Measurements from ENCODE around the gene SERAC1. TPM values are rescaled to one million over a fixed set of nuclear protein-coding genes. Genes with fewer than 3 reads are reported as not detected.

SERAC1 gene
- total RNA-seq, 3 donors from 2014 or later, result 1.8 to 2.5 (median 2.3) TPM

GRCh38 chr6:158122048-158122447 lies 46.0 kb downstream of the SERAC1 start:
- Mint-ChIP-seq H3K9me3 (no peaks in the 10 kb centered on the region), H3K36me3 (ENCODE audit: insufficient read depth) (peaks cover 33% of the 10 kb centered on the region), H3K27me3 (ENCODE audit: low read depth) (no peaks in the 10 kb centered on the region), H3K4me3 (no peak overlapping the region), H3K4me1 (ENCODE audit: low read depth) (no peaks in the 10 kb centered on the region)
- DNase-seq, result no peak
- no peak for ATAC-seq

- H3K36me3 Mint-ChIP-seq (ENCODE audit: insufficient read depth), result peaks cover 33% of the 10 kb centered on the region
- no peaks in the 10 kb centered on the region for H3K9me3 Mint-ChIP-seq
- no peak for DNase-seq
- no peak for ATAC-seq
- H3K27me3 Mint-ChIP-seq (ENCODE audit: low read depth), result no peaks in the 10 kb centered on the region
- H3K4me1 Mint-ChIP-seq (ENCODE audit: low read depth), result no peaks in the 10 kb centered on the region
- H3K4me3 Mint-ChIP-seq, result no peak overlapping the region
Observed at GRCh38 chr6:158121335-158121734, 46.7 kb downstream of the SERAC1 start.

- no peak for ATAC-seq
- no peaks in the 10 kb centered on the region for H3K27me3 Mint-ChIP-seq (ENCODE audit: low read depth)
- H3K4me3 Mint-ChIP-seq, result no peak overlapping the region
- H3K4me1 Mint-ChIP-seq (ENCODE audit: low read depth), result no peaks in the 10 kb centered on the region
- H3K36me3 Mint-ChIP-seq (ENCODE audit: insufficient read depth), result peaks cover 29% of the 10 kb centered on the region
- DNase-seq, result no peak
- H3K9me3 Mint-ChIP-seq, result no peaks in the 10 kb centered on the region
Observed at GRCh38 chr6:158118886-158119285, 49.2 kb downstream of the SERAC1 start.

GRCh38 chr6:158115508-158115907 lies 52.6 kb downstream of the SERAC1 start:
- ATAC-seq (no peak), DNase-seq (no peak)
- no peaks in the 10 kb centered on the region for H3K4me1 Mint-ChIP-seq (ENCODE audit: low read depth)
- no peaks in the 10 kb centered on the region for H3K27me3 Mint-ChIP-seq (ENCODE audit: low read depth)
- no peaks in the 10 kb centered on the region for H3K9me3 Mint-ChIP-seq
- peaks cover 15% of the 10 kb centered on the region for H3K36me3 Mint-ChIP-seq (ENCODE audit: insufficient read depth)
- no peak overlapping the region for H3K4me3 Mint-ChIP-seq

- H3K9me3 Mint-ChIP-seq, result no peaks in the 10 kb centered on the region
Observed at GRCh38 chr6:158115102-158115501, 53.0 kb downstream of the SERAC1 start.

GRCh38 chr6:158113802-158114201 lies 54.3 kb downstream of the SERAC1 start:
- Mint-ChIP-seq H3K4me3 (no peak overlapping the region), H3K27me3 (ENCODE audit: low read depth) (no peaks in the 10 kb centered on the region), H3K36me3 (ENCODE audit: insufficient read depth) (peaks cover 20% of the 10 kb centered on the region), H3K9me3 (no peaks in the 10 kb centered on the region), H3K4me1 (ENCODE audit: low read depth) (no peaks in the 10 kb centered on the region)
- no peak for DNase-seq
- ATAC-seq, result no peak

More at GRCh38 chr6:158115102-158115501, 53.0 kb downstream of the SERAC1 start:
- Mint-ChIP-seq H3K27me3 (ENCODE audit: low read depth) (no peaks in the 10 kb centered on the region), H3K4me1 (ENCODE audit: low read depth) (no peaks in the 10 kb centered on the region), H3K4me3 (no peak overlapping the region), H3K36me3 (ENCODE audit: insufficient read depth) (peaks cover 12% of the 10 kb centered on the region)
- DNase-seq (no peak), ATAC-seq (no peak)

GRCh38 chr6:158111987-158112386 lies 56.1 kb downstream of the SERAC1 start:
- H3K27me3 Mint-ChIP-seq (ENCODE audit: low read depth), result no peaks in the 10 kb centered on the region
- no peak overlapping the region for H3K4me3 Mint-ChIP-seq
- no peaks in the 10 kb centered on the region for H3K9me3 Mint-ChIP-seq
- ATAC-seq (no peak), DNase-seq (no peak)
- no peaks in the 10 kb centered on the region for H3K4me1 Mint-ChIP-seq (ENCODE audit: low read depth)
- H3K36me3 Mint-ChIP-seq (ENCODE audit: insufficient read depth), result peaks cover 13% of the 10 kb centered on the region

GRCh38 chr6:158110986-158111385 lies 57.1 kb downstream of the SERAC1 start:
- peaks cover 13% of the 10 kb centered on the region for H3K36me3 Mint-ChIP-seq (ENCODE audit: insufficient read depth)
- no peaks in the 10 kb centered on the region for H3K4me1 Mint-ChIP-seq (ENCODE audit: low read depth)
- ATAC-seq (no peak), DNase-seq (no peak)
- no peaks in the 10 kb centered on the region for H3K27me3 Mint-ChIP-seq (ENCODE audit: low read depth)
- no peak overlapping the region for H3K4me3 Mint-ChIP-seq
- H3K9me3 Mint-ChIP-seq, result no peaks in the 10 kb centered on the region

DNA sequence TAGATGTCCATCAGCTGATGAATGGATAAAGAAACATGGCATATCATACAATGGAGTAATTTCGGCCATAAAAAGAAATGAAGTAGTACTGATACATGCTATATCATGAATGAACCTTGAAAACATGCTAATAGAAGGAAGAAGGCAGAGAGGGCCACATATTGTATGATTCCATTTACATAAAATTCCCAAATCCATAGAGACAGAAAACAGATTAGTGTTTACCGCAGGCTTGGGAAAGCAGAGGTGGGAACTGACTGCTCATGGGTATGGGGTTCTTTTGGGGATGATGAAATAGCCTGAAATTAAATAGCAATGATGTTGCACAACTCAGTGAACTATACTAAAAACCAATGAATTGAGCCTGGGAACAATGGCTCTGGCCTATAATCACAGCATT lies 58.3 kb downstream of the SERAC1 start:
- Mint-ChIP-seq H3K36me3 (ENCODE audit: insufficient read depth) (peaks cover 13% of the 10 kb centered on the region), H3K27me3 (ENCODE audit: low read depth) (no peaks in the 10 kb centered on the region), H3K4me1 (ENCODE audit: low read depth) (no peaks in the 10 kb centered on the region), H3K4me3 (no peak overlapping the region), H3K9me3 (no peaks in the 10 kb centered on the region)
- DNase-seq (no peak), ATAC-seq (no peak)

DNA sequence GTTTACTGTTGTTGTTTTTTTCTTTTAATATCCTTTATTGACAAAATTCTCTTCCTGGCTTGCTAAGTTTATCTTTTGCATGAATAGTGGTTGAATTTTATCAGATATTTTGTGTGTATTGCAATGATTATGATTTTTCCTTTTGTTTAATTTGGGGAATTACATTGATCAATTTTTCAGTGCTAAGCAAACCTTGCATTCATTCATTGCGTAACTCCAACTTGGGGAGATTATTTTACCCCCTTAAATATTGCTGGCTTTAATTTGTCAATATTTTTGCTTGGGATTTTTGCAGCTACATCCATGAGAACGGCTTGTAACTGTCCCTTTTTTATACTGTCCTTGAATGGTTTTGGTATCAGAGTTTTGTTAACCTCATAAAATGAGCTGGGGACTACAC lies 63.4 kb downstream of the SERAC1 start:
- ATAC-seq (no peak), DNase-seq (no peak)
- H3K9me3 Mint-ChIP-seq, result no peaks in the 10 kb centered on the region
- H3K36me3 Mint-ChIP-seq (ENCODE audit: insufficient read depth), result peaks cover 8% of the 10 kb centered on the region
- H3K4me1 Mint-ChIP-seq (ENCODE audit: low read depth), result no peaks in the 10 kb centered on the region
- no peaks in the 10 kb centered on the region for H3K27me3 Mint-ChIP-seq (ENCODE audit: low read depth)
- H3K4me3 Mint-ChIP-seq, result no peak overlapping the region

DNA sequence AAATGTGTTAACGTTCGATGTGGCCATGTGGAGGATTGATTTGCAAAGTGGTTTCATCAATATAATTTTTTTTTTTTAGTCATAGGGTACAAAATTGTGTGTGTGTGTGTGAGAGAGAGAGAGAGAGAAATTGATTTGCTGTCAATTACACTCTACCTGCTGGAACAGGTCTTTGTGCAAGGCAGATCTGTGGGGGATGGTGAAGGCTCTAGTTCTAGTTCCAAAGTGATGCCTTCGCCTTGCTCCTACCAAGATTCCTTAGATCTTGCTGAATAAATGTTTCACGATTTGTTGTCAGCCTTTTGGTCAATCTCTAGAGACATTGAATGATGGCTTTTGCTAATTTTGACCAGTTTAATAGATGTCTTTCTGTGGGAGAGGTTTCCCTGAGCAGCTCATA lies 64.8 kb downstream of the SERAC1 start:
- no peak for DNase-seq
- no peak for ATAC-seq

DNA sequence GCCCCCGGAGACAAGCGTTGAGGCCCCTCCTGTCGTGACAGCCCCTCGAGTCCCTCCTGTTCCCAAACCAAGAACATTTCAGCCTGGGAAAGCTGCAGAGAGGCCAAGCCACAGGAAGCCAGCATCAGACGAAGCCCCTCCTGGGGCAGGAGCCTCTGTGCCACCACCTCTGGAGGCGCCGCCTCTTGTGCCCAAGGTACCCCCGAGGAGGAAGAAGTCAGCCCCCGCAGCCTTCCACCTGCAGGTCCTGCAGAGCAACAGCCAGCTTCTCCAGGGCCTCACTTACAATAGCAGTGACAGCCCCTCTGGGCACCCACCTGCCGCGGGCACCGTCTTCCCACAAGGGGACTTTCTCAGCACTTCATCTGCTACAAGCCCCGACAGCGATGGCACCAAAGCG lies 72.4 kb downstream of the SERAC1 start:
- Mint-ChIP-seq H3K36me3 (ENCODE audit: insufficient read depth) (peaks cover 38% of the 10 kb centered on the region), H3K9me3 (no peaks in the 10 kb centered on the region), H3K27me3 (ENCODE audit: low read depth) (no peaks in the 10 kb centered on the region), H3K4me1 (ENCODE audit: low read depth) (no peaks in the 10 kb centered on the region), H3K4me3 (no peak overlapping the region)
- DNase-seq (no peak), ATAC-seq (no peak)

More for the DNA sequence above, 64.8 kb downstream of the SERAC1 start:
- Mint-ChIP-seq H3K4me3 (no peak overlapping the region), H3K27me3 (ENCODE audit: low read depth) (no peaks in the 10 kb centered on the region), H3K36me3 (ENCODE audit: insufficient read depth) (peaks cover 6% of the 10 kb centered on the region), H3K4me1 (ENCODE audit: low read depth) (no peaks in the 10 kb centered on the region), H3K9me3 (no peaks in the 10 kb centered on the region)

GRCh38 chr6:158095031-158095430 lies 73.0 kb downstream of the SERAC1 start:
- H3K36me3 Mint-ChIP-seq (ENCODE audit: insufficient read depth), result peaks cover 41% of the 10 kb centered on the region
- no peak overlapping the region for H3K4me3 Mint-ChIP-seq
- H3K4me1 Mint-ChIP-seq (ENCODE audit: low read depth), result no peaks in the 10 kb centered on the region
- DNase-seq (no peak), ATAC-seq (no peak)
- no peaks in the 10 kb centered on the region for H3K9me3 Mint-ChIP-seq
- no peaks in the 10 kb centered on the region for H3K27me3 Mint-ChIP-seq (ENCODE audit: low read depth)

DNA sequence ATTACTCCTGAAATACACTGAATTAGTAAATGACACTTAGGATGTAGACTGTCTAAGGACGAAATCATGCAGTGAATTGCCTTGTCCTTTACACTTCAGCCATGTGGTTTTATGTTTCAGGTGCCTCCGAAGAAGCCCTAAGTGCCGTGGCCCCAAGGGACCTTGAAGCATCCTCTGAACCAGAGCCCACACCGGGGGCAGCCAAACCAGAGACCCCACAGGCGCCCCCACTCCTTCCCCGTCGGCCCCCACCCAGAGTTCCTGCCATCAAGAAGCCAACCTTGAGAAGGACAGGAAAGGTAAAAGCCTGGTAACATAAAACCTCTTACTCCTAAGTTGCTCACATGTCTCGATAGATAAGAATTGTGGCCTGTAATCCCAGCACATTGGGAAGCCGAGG lies 75.3 kb downstream of the SERAC1 start:
- H3K27me3 Mint-ChIP-seq (ENCODE audit: low read depth), result no peaks in the 10 kb centered on the region
- ATAC-seq, result no peak
- no peak overlapping the region for H3K4me3 Mint-ChIP-seq
- H3K9me3 Mint-ChIP-seq, result no peaks in the 10 kb centered on the region
- peaks cover 48% of the 10 kb centered on the region for H3K36me3 Mint-ChIP-seq (ENCODE audit: insufficient read depth)
- no peak for DNase-seq
- H3K4me1 Mint-ChIP-seq (ENCODE audit: low read depth), result no peaks in the 10 kb centered on the region

- DNase-seq, result no peak
- Mint-ChIP-seq H3K36me3 (ENCODE audit: insufficient read depth) (peaks cover 44% of the 10 kb centered on the region), H3K4me3 (no peak overlapping the region), H3K4me1 (ENCODE audit: low read depth) (no peaks in the 10 kb centered on the region), H3K27me3 (ENCODE audit: low read depth) (no peaks in the 10 kb centered on the region), H3K9me3 (no peaks in the 10 kb centered on the region)
- no peak for ATAC-seq
Observed at GRCh38 chr6:158087224-158087867, 80.7 kb downstream of the SERAC1 start.
